PC-9 (cell line): ENCODE measurements around the gene OGDH. TPM values are rescaled to one million over a fixed set of nuclear protein-coding genes. Genes with fewer than 3 reads are reported as not detected.

Source experiments
- BruUV-seq: library from RNA; stranded (reverse); fragments of 400-500 nt; replicated peaks from 2 replicates; lab custom pipeline; 2021; lab: Mats Ljungman, UMichigan
- CTCF ChIA-PET: fragments of 300-600 bp; sonication (Branson Sonifier 250); formaldehyde crosslinking; loops from one replicate; lab custom pipeline; 2022; ENCODE audit warnings: antibody characterized with exemption; lab: Charles Lee
- POLR2A ChIA-PET: fragments of 300-600 bp; sonication (Branson Sonifier 250); formaldehyde crosslinking; loops from one replicate; lab custom pipeline; 2022; ENCODE audit warnings: antibody characterized with exemption; ENCODE audit not compliant: unreplicated experiment; lab: Charles Lee
- DNase-seq, 2 experiments: peaks; one replicate each; pipeline versions ENCODE4 v3.0.0 to v3.0.0-alpha.2; 2015 to 2022; ENCODE audit warnings: mixed read lengths in 1 of 2
- H2AFZ ChIP-seq: fragments of 200-600 bp; sonication (generic); 2 replicates; pipeline ENCODE4 v1.8.1; 2017; ENCODE audit warnings: antibody characterized with exemption
- H3F3A ChIP-seq: fragments of 200-600 bp; sonication (generic); 2 replicates; pipeline ENCODE4 v1.8.1; 2017; ENCODE audit warnings: antibody characterized with exemption, mild to moderate bottlenecking, low read depth; ENCODE audit not compliant: insufficient read depth
- H3K27ac ChIP-seq: fragments of 200-600 bp; sonication (generic); 2 replicates; pipeline ENCODE4 v1.6.1; 2016; ENCODE audit warnings: mixed run types
- H3K27me3 ChIP-seq: fragments of 200-600 bp; sonication (generic); 2 replicates; pipeline ENCODE4 v1.6.1; 2016; ENCODE audit warnings: low read depth, mixed run types; ENCODE audit not compliant: insufficient read depth
- H3K36me3 ChIP-seq: fragments of 200-600 bp; sonication (generic); 2 replicates; pipeline ENCODE4 v1.6.1; 2016; ENCODE audit warnings: low read depth, mixed run types
- H3K4me1 ChIP-seq: fragments of 200-600 bp; sonication (generic); replicated peaks from 2 replicates; pipeline ENCODE4 v1.6.1; 2016; ENCODE audit warnings: mixed run types; ENCODE audit not compliant: insufficient read depth
- H3K4me2 ChIP-seq: fragments of 200-600 bp; sonication (generic); 2 replicates; pipeline ENCODE4 v1.6.1; 2017; ENCODE audit warnings: mixed run types
- H3K4me3 ChIP-seq: fragments of 200-600 bp; sonication (generic); 2 replicates; pipeline ENCODE4 v1.6.1; 2016; ENCODE audit warnings: mixed run types
- H3K79me2 ChIP-seq: fragments of 200-600 bp; sonication (generic); 2 replicates; pipeline ENCODE4 v1.6.1; 2017; ENCODE audit warnings: low read depth, mixed run types
- H3K9me2 ChIP-seq: fragments of 200-600 bp; sonication (generic); 2 replicates; pipeline ENCODE4 v1.8.1; 2017; ENCODE audit warnings: mild to moderate bottlenecking; ENCODE audit not compliant: insufficient read depth
- H3K9me3 ChIP-seq: fragments of 200-600 bp; sonication (generic); 2 replicates; pipeline ENCODE4 v1.8.1; 2016; ENCODE audit warnings: low read depth; ENCODE audit not compliant: insufficient read depth
- H4K20me1 ChIP-seq: fragments of 200-600 bp; sonication (generic); 2 replicates; pipeline ENCODE4 v1.8.1; 2017; ENCODE audit not compliant: insufficient read depth
- CTCF ChIP-seq: fragments of 200-600 bp; sonication (generic); conservative IDR thresholded peaks from 2 replicates; pipeline ENCODE4 v1.6.1; 2017; ENCODE audit warnings: mixed run types, antibody characterized with exemption, mild to moderate bottlenecking, moderate library complexity
- EZH2 ChIP-seq: fragments of 200-600 bp; sonication (generic); IDR thresholded peaks from 2 replicates; pipeline ENCODE4 v1.8.0; 2017; ENCODE audit warnings: antibody characterized with exemption, low read depth
- intact Hi-C: fragments of 100-400 bp; cut with micrococcal nuclease; formaldehyde crosslinking; loops from one replicate; pipeline ENCODE4 v1.10.0; 2022; ENCODE audit not compliant: unreplicated experiment
- total RNA-seq: library from RNA; stranded (reverse); gene quantifications from 2 replicates; pipeline ENCODE4 v1.2.3, GENCODE V29; 2021

Gene OGDH
- total RNA-seq, 1 experiment from 2014 or later, result 135 TPM

- H2AFZ ChIP-seq, result no peak overlapping the region
- ChIA-PET POLR2A (no interaction called here), CTCF (no interaction called here)
- no peak for TF ChIP-seq CTCF
- TF ChIP-seq EZH2, result no peak
- peaks cover 13% of the 10 kb centered on the region; the same call in 1 of the 2 replicates for H3F3A ChIP-seq
- DNase-seq, result no peak
- no TSS peak for BruUV-seq
- H3K36me3 ChIP-seq, result peaks cover 14% of the 10 kb centered on the region; the same call in 1 of the 2 replicates
- peaks cover 43% of the 10 kb centered on the region for H3K79me2 ChIP-seq
- H3K9me3 ChIP-seq, result no peaks in the 10 kb centered on the region
- H4K20me1 ChIP-seq, result peaks cover 12% of the 10 kb centered on the region
- H3K9me2 ChIP-seq, result no peaks in the 10 kb centered on the region
- H3K4me3 ChIP-seq, result no peak overlapping the region
- intact Hi-C loops, result no loop called here
- peaks cover 8% of the 10 kb centered on the region for H3K4me1 ChIP-seq
- H3K4me2 ChIP-seq, result no peak overlapping the region
- H3K27ac ChIP-seq, result no peak overlapping the region
- no peaks in the 10 kb centered on the region for H3K27me3 ChIP-seq
These were observed 149.5 kb downstream of the OGDH start for GRCh38 chr7:44755698-44756627.

GRCh38 chr7:44756904-44757303, 150.5 kb downstream of the OGDH start:
- TF ChIP-seq EZH2 (no peak), CTCF (no peak)
- Histone ChIP-seq H3K9me3 (no peaks in the 10 kb centered on the region), H3K4me2 (no peak overlapping the region), H3K4me1 (no peaks in the 10 kb centered on the region), H3K9me2 (no peaks in the 10 kb centered on the region), H3F3A (peaks cover 13% of the 10 kb centered on the region; the same call in 1 of the 2 replicates), H4K20me1 (peaks cover 12% of the 10 kb centered on the region), H2AFZ (no peak overlapping the region), H3K79me2 (peaks cover 34% of the 10 kb centered on the region), H3K4me3 (no peak overlapping the region), H3K27ac (no peak overlapping the region), H3K36me3 (0 out of 2 replicates have a peak, but pooled peaks cover 10% of the 10 kb centered on the region), H3K27me3 (no peaks in the 10 kb centered on the region)
- intact Hi-C loops, result no loop called here
- ChIA-PET CTCF (no interaction called here), POLR2A (no interaction called here)
- no TSS peak for BruUV-seq
- DNase-seq, result no peak

GRCh38 chr7:44757311-44757710, 150.9 kb downstream of the OGDH start:
- peaks cover 12% of the 10 kb centered on the region for H4K20me1 ChIP-seq
- H3K27me3 ChIP-seq, result no peaks in the 10 kb centered on the region
- H3K79me2 ChIP-seq, result peaks cover 30% of the 10 kb centered on the region
- H3F3A ChIP-seq, result peaks cover 13% of the 10 kb centered on the region; the same call in 1 of the 2 replicates
- no peaks in the 10 kb centered on the region for H3K4me1 ChIP-seq
- intact Hi-C loops, result no loop called here
- ChIA-PET CTCF (no interaction called here), POLR2A (no interaction called here)
- TF ChIP-seq CTCF, result no peak
- TF ChIP-seq EZH2, result no peak
- no peak overlapping the region for H3K4me2 ChIP-seq
- H3K27ac ChIP-seq, result no peak overlapping the region
- 0 out of 2 replicates have a peak, but pooled peaks cover 10% of the 10 kb centered on the region for H3K36me3 ChIP-seq
- H3K9me2 ChIP-seq, result no peaks in the 10 kb centered on the region
- no peak overlapping the region for H2AFZ ChIP-seq
- no peaks in the 10 kb centered on the region for H3K9me3 ChIP-seq
- no TSS peak for BruUV-seq
- H3K4me3 ChIP-seq, result no peak overlapping the region
- no peak for DNase-seq
